ENCODE measurements around the gene TACR2. TPM values are rescaled to one million over a fixed set of nuclear protein-coding genes. Genes with fewer than 3 reads are reported as not detected.

Gene TACR2
- total and polyA plus RNA-seq, 2 experiments from 2014 or later, result not detected

DNA sequence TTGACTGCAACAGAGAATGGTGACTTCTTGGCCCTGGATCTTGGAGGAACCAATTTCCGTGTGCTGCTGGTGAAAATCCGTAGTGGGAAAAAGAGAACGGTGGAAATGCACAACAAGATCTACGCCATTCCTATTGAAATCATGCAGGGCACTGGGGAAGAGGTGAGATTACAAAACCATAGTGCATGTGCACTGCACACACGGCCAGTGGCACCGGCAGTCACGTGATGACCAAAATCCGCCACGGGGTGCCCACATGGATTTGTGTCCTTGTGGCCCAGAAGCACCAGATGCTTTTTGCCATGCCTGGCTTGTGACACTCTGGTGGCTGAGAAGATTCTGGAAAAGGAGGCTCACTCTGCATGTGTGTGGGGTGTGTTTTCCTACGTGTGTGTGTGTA, 32.4 kb downstream of the TACR2 start:
- Histone ChIP-seq H3K79me2 (replicated peaks; ENCODE audit: insufficient read depth) (peaks cover 19% of the 10 kb centered on the region; the same call in 1 of the 2 replicates), H3F3A (replicated peaks; ENCODE audit: low read depth) (peaks cover 19% of the 10 kb centered on the region), H3K36me3 (ENCODE audit: insufficient read depth) (peaks cover 85% of the 10 kb centered on the region), H2AFZ (no peak overlapping the region), H3K4me2 (no peak overlapping the region), H4K20me1 (replicated peaks; ENCODE audit: insufficient read depth) (no peaks in the 10 kb centered on the region; the same call in 1 of the 2 replicates), H3K4me3 (no peak overlapping the region), H3K27me3 (ENCODE audit: insufficient read depth) (no peaks in the 10 kb centered on the region), H3K9me2 (ENCODE audit: insufficient read depth) (no peaks in the 10 kb centered on the region), H3K4me1 (ENCODE audit: insufficient read depth) (peaks cover 8% of the 10 kb centered on the region), H3K27ac (ENCODE audit: low read depth) (no peak overlapping the region)
- Mint-ChIP-seq H3K9me3 (no peaks in the 10 kb centered on the region), H3K4me1 (peaks cover 5% of the 10 kb centered on the region), H3K27me3 (ENCODE audit: insufficient read depth, low read depth, poor library complexity) (peaks cover 5% of the 10 kb centered on the region), H3K36me3 (ENCODE audit: low read depth) (peaks cover 94% of the 10 kb centered on the region), H3K4me3 (no peak overlapping the region), H3K27ac (no peak overlapping the region)
- DNase-seq (ENCODE audit: low spot score), result no peak
- ATAC-seq, result no peak
- TF ChIP-seq STAT1 (IDR thresholded peaks at IDR 0.05; ENCODE audit: unreplicated experiment) (no peak), NANOG (IDR thresholded peaks at IDR 0.05; ENCODE audit: borderline replicate concordance) (no peak), ZNF114 (CRISPR knock-in tag; IDR thresholded peaks at IDR 0.05) (no peak), ZNF331 (CRISPR knock-in tag; IDR thresholded peaks at IDR 0.05; ENCODE audit: low read depth) (no peak), EZH2phosphoT487 (IDR thresholded peaks at IDR 0.05; ENCODE audit: unreplicated experiment) (no peak), JUNB (IDR thresholded peaks at IDR 0.05; ENCODE audit: unreplicated experiment) (no peak), POLR2AphosphoS5 (IDR thresholded peaks at IDR 0.05; ENCODE audit: low read depth) (no peak), CREB1 (CRISPR knock-in tag; IDR thresholded peaks at IDR 0.05; ENCODE audit: low read depth) (no peak), ETS1 (IDR thresholded peaks at IDR 0.05) (no peak), ZNF462 (CRISPR knock-in tag; IDR thresholded peaks at IDR 0.05) (no peak), EZH2 (IDR thresholded peaks at IDR 0.05; ENCODE audit: low read depth, unreplicated experiment) (no peak)
- TF ChIP-seq, protein P1, sequence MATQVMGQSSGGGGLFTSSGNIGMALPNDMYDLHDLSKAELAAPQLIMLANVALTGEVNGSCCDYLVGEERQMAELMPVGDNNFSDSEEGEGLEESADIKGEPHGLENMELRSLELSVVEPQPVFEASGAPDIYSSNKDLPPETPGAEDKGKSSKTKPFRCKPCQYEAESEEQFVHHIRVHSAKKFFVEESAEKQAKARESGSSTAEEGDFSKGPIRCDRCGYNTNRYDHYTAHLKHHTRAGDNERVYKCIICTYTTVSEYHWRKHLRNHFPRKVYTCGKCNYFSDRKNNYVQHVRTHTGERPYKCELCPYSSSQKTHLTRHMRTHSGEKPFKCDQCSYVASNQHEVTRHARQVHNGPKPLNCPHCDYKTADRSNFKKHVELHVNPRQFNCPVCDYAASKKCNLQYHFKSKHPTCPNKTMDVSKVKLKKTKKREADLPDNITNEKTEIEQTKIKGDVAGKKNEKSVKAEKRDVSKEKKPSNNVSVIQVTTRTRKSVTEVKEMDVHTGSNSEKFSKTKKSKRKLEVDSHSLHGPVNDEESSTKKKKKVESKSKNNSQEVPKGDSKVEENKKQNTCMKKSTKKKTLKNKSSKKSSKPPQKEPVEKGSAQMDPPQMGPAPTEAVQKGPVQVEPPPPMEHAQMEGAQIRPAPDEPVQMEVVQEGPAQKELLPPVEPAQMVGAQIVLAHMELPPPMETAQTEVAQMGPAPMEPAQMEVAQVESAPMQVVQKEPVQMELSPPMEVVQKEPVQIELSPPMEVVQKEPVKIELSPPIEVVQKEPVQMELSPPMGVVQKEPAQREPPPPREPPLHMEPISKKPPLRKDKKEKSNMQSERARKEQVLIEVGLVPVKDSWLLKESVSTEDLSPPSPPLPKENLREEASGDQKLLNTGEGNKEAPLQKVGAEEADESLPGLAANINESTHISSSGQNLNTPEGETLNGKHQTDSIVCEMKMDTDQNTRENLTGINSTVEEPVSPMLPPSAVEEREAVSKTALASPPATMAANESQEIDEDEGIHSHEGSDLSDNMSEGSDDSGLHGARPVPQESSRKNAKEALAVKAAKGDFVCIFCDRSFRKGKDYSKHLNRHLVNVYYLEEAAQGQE (IDR thresholded peaks at IDR 0.05; ENCODE audit: unreplicated experiment), result no peak
- TF ChIP-seq, protein P2, sequence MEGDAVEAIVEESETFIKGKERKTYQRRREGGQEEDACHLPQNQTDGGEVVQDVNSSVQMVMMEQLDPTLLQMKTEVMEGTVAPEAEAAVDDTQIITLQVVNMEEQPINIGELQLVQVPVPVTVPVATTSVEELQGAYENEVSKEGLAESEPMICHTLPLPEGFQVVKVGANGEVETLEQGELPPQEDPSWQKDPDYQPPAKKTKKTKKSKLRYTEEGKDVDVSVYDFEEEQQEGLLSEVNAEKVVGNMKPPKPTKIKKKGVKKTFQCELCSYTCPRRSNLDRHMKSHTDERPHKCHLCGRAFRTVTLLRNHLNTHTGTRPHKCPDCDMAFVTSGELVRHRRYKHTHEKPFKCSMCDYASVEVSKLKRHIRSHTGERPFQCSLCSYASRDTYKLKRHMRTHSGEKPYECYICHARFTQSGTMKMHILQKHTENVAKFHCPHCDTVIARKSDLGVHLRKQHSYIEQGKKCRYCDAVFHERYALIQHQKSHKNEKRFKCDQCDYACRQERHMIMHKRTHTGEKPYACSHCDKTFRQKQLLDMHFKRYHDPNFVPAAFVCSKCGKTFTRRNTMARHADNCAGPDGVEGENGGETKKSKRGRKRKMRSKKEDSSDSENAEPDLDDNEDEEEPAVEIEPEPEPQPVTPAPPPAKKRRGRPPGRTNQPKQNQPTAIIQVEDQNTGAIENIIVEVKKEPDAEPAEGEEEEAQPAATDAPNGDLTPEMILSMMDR (conservative IDR thresholded peaks at IDR 0.05; ENCODE audit: low read depth in 2 of 2), result no peak

All from GM23338 (cell line).